H1 (cell line): ENCODE results near the gene SLC2A8.

Experiments
- CEBPB ChIP-seq: IDR thresholded peaks from 2 replicates; pipeline ENCODE4 v1.6.1; 2012; ENCODE audit warnings: low read depth, low read length
- EP300 ChIP-seq, 2 experiments: IDR thresholded peaks; 1 replicate in 1 of 2; 2 replicates in 1 of 2; pipeline ENCODE4 v1.6.1; 2011 to 2012; ENCODE audit warnings: low read depth in 2 of 2, low read length in 2 of 2, mild to moderate bottlenecking in 2 of 2, borderline replicate concordance in 1 of 2, inconsistent platforms in 1 of 2, moderate library complexity in 1 of 2
- KDM1A ChIP-seq: fragments of 200-600, 300-600 bp; sonication (generic); IDR thresholded peaks from 2 replicates; pipeline ENCODE4 v1.7.1; 2016; ENCODE audit warnings: mild to moderate bottlenecking, low read length, borderline replicate concordance
- POLR2A ChIP-seq, 2 experiments: IDR thresholded peaks; 1 replicate in 1 of 2; 2 replicates in 1 of 2; pipeline ENCODE4 v1.6.1; 2011; ENCODE audit warnings: low read depth in 2 of 2, low read length in 2 of 2, mild to moderate bottlenecking in 2 of 2; ENCODE audit errors: control extremely low read depth in 1 of 2
- RAD21 ChIP-seq, 2 experiments: IDR thresholded peaks in 1 of 2; conservative IDR thresholded peaks in 1 of 2; 2 replicates each; pipeline ENCODE4 v1.6.1; 2011; ENCODE audit warnings: low read depth in 2 of 2, low read length in 2 of 2, improper control_type of control experiment in 1 of 2, inconsistent platforms in 1 of 2, mild to moderate bottlenecking in 1 of 2, moderate library complexity in 1 of 2
- RFX5 ChIP-seq: IDR thresholded peaks from 2 replicates; pipeline ENCODE4 v1.6.1; 2011; ENCODE audit warnings: low read depth, low read length, improper control_type of control experiment, borderline replicate concordance
- SIX5 ChIP-seq: IDR thresholded peaks from 2 replicates; pipeline ENCODE4 v1.6.1; 2011; ENCODE audit warnings: mild to moderate bottlenecking, low read depth, low read length
- TEAD4 ChIP-seq: IDR thresholded peaks from 2 replicates; pipeline ENCODE4 v1.6.1; 2012; ENCODE audit warnings: low read depth, low read length, inconsistent platforms, mixed read lengths
- TF ChIP-seq, protein P1 (sequence below), 3 experiments: IDR thresholded peaks; 1 replicate in 2 of 3; 2 replicates in 1 of 3; pipeline versions ENCODE4 v1.5.1 to v1.6.1; 2011; ENCODE audit warnings: low read length in 3 of 3, mild to moderate bottlenecking in 3 of 3, inconsistent platforms in 2 of 3, low read depth in 1 of 3, moderate library complexity in 1 of 3; ENCODE audit not compliant: insufficient read depth in 1 of 3; ENCODE audit errors: control extremely low read depth in 1 of 3
- TF ChIP-seq, protein P2 (sequence below): IDR thresholded peaks from 2 replicates; pipeline ENCODE4 v1.6.1; 2011; ENCODE audit warnings: low read length, improper control_type of control experiment

- TF ChIP-seq TEAD4 (no peak), CEBPB (no peak), POLR2A (IDR thresholded peaks at IDR 0.05; ENCODE audit: control extremely low read depth in 1 of 2, low read depth in 2 of 2, low read length in 2 of 2) (no peak), RAD21 (IDR thresholded peaks at IDR 0.05 in 1 of 2, conservative IDR thresholded peaks at IDR 0.05 in 1 of 2; ENCODE audit: low read depth in 2 of 2, low read length in 2 of 2) (no peak), RFX5 (no peak), SIX5 (no peak), KDM1A (no peak), EP300 (IDR thresholded peaks at IDR 0.05; ENCODE audit: borderline replicate concordance in 1 of 2, low read depth in 2 of 2, low read length in 2 of 2) (no peak)
- TF ChIP-seq, protein P1, sequence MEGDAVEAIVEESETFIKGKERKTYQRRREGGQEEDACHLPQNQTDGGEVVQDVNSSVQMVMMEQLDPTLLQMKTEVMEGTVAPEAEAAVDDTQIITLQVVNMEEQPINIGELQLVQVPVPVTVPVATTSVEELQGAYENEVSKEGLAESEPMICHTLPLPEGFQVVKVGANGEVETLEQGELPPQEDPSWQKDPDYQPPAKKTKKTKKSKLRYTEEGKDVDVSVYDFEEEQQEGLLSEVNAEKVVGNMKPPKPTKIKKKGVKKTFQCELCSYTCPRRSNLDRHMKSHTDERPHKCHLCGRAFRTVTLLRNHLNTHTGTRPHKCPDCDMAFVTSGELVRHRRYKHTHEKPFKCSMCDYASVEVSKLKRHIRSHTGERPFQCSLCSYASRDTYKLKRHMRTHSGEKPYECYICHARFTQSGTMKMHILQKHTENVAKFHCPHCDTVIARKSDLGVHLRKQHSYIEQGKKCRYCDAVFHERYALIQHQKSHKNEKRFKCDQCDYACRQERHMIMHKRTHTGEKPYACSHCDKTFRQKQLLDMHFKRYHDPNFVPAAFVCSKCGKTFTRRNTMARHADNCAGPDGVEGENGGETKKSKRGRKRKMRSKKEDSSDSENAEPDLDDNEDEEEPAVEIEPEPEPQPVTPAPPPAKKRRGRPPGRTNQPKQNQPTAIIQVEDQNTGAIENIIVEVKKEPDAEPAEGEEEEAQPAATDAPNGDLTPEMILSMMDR (IDR thresholded peaks at IDR 0.05; ENCODE audit: control extremely low read depth in 1 of 3, insufficient read depth in 1 of 3, low read depth in 1 of 3, low read length in 3 of 3): no peak
- TF ChIP-seq, protein P2, sequence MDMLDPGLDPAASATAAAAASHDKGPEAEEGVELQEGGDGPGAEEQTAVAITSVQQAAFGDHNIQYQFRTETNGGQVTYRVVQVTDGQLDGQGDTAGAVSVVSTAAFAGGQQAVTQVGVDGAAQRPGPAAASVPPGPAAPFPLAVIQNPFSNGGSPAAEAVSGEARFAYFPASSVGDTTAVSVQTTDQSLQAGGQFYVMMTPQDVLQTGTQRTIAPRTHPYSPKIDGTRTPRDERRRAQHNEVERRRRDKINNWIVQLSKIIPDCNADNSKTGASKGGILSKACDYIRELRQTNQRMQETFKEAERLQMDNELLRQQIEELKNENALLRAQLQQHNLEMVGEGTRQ: no peak
Measured at GRCh38 chr9:127457191-127457878, 60.4 kb downstream of the SLC2A8 start.
